ENCODE measurements around the gene MAGEA8.
"Not testable (repeated sequence)": the region's sequence is repeated elsewhere in the genome, so short reads cannot be mapped to it uniquely, and the experiment has no call there.

Gene MAGEA8, protein sequence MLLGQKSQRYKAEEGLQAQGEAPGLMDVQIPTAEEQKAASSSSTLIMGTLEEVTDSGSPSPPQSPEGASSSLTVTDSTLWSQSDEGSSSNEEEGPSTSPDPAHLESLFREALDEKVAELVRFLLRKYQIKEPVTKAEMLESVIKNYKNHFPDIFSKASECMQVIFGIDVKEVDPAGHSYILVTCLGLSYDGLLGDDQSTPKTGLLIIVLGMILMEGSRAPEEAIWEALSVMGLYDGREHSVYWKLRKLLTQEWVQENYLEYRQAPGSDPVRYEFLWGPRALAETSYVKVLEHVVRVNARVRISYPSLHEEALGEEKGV

DNA sequence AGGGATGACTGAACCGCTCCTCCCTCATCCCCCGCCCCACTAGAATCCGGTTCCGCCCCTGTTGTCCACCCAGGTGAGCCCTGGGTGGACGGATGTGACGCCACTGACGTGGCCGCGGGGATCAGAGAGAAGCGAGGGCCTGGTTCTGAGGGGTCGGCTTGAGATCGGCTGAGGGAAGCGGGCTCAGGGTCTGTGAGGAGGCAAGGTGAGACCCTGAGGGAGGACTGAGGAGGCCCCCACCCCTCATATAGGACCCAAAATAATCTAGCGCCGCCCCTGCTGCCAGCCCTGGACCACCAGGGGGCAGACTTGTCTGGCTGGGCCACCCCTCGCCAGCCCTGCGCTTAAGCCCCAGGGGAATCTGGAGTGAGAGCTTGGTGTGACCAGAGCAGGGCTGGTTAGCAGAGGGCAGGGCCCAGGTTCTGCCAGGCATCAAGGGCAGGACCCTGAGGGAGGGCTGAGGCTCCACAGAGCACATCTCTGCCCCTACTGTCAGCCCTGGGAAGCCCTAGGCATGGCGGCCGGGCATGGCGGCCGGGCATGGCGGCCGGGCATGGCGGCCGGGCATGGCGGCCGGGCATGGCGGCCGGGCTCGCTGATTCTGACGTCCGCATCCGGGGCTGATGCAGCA, at the start of gene MAGEA8:
Gene MAGEA8, plus strand, starts transcription at position 103 of the 631 bp plus-strand sequence. CDS start 3,090 bp downstream, outside the sequence.
- no peak for DNase-seq (ENCODE audit: low spot score)

DNA sequence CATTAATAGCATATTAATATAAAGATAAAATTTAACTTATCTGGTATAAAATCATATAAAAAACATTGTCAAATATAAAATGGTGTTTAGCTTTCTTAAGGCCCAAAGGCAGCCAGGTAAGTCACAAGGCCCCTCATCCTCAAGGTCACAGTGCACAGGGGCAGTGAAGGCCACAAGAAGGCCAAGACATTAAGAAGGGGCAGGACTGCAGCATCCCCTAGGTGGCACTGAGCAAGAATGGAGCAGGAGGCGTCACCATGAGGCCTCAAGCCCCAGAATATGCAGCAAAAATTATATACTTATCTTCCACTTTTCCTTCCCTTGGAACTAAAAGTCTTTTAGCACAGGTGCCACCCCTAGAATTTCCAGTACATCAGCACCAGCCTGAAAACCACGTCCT, 49.5 kb upstream of the MAGEA8 start:
- DNase-seq (ENCODE audit: low spot score), result no peak

DNA sequence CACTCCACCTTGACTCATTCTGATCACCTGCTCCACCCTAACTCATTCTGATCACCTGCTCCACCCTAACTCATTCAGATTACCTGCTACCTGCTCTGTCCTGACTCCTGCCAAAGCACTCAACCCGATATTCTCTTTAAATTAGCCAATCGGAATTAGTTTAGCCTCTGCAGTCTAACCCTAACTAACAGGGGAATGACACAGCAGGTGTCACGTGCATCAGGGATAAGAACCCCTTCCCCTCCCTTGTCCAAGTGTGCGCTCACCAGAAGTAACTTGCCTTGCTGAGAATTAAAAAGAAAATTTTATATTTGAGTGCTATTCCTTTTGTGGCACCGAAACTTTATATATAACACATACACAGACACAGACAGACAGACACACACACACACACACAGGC, 44.3 kb upstream of the MAGEA8 start:
- not testable (repeated sequence) for DNase-seq (ENCODE audit: low spot score)

DNA sequence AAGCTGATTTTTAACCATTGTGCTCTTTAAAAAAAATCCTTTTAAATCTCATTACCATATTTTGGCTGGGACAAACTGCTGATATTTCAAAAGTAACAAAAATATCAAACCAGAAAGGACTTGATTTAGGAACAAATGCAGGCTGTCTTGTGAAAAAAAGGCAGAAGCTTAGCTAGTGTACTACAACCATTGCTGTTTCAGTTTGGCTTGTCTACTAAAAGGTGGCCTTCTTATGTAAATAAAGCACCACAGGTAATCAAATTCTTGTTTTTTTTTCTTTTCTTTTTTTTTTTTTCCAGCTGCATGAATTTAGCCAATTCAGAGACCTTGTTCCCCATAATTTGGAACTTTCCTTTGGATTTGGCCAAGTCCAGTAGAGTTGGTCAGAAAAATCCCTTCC, 43.8 kb upstream of the MAGEA8 start:
- DNase-seq (ENCODE audit: low spot score), result no peak

DNA sequence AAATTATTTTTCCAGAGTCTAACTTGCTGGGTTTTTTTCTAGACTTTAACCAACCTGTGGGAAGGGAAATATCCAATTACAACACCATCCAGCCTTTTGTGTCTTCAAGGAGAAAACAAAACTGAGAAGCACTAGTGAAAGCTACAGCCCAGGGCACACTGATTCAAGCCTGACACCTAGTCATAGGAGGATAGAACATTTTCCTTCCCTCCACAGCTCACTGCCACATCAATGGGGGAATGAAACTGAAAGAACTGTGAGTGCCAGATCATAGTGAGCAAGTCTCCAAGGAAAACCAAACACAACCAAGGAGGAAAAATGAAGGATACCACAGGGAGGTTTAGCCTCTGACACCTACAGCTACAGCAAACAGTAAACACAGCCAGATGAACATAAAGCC, 43.3 kb upstream of the MAGEA8 start:
- no peak for DNase-seq (ENCODE audit: low spot score)

DNA sequence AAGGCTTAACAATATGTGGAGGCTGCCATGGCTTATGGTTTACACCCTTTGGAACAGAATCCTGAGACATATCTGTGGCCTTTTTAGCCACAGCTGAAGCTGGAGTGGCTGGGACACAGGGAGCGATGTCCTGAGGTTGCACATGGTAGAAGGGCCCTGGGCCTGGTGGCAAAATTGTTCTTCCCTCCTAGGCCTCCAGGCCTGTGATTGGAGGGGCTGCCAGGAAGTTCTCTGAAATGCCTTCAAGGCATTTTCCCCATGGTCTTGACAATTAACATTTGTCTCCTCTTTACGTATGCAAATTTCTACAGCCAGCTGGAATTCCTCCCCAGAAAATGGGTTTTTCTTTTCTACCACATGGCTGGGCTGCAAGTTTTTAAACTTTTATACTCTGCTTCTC, 39.1 kb upstream of the MAGEA8 start:
- no peak for DNase-seq (ENCODE audit: low spot score)

DNA sequence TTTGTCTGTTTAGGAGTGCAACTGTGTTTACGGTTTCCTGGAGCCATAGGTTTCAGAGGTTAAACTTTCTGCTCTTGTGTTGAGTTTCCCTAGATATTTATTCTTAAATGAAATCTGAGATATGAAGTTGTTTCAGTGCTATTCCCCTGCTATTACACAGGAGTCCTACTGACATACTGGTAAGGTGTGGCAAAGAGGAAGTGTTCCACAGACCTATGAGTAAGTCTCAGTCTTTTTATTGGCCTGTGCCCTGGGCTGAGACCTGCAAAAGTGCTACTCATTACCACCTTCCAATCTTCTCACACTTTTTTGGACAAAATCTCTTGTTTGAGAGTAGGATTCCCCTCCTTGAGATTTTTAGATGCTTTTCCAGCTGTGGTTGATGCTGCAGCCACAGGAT, 35.6 kb upstream of the MAGEA8 start:
- no peak for DNase-seq (ENCODE audit: low spot score)

DNA sequence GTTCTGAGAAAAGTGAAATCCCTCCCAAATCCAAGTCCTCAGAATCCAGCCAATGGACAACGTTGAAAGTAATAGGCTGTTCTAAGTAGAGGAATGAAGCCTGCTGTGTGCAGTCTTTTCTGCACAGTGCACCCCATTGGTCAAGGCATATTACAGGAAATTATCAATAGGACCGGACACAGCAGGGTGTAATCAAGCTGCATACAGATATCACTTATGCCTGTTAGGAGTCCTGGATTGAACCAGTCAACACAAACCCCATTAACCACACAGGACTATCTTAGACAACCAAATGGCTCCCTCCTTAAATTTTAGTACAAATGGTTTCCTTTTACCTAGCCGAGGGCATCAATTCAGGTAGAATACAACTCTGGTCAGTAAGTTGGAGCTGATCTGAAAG, 34.2 kb upstream of the MAGEA8 start:
- DNase-seq (ENCODE audit: low spot score), result no peak

DNA sequence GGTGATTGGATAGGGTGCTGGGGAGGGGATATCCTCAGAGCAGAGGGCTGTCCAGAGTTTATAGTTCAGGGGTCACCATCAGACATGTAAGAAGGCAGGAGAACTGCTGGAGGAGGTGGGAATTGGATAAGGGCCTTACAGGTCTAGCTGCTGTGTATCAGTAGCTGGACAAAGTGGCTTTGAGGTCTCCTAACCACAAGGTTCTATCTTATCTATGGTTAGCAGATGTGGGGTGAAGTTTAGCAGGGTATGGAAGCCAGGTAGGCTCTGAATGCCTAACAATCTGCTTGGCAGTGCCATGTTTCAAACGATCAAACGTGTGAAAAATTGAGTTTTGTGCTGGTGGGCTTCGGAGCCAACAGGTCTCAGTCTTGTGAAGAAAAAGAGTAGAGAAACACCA, 32.1 kb upstream of the MAGEA8 start:
- DNase-seq (ENCODE audit: low spot score), result no peak

DNA sequence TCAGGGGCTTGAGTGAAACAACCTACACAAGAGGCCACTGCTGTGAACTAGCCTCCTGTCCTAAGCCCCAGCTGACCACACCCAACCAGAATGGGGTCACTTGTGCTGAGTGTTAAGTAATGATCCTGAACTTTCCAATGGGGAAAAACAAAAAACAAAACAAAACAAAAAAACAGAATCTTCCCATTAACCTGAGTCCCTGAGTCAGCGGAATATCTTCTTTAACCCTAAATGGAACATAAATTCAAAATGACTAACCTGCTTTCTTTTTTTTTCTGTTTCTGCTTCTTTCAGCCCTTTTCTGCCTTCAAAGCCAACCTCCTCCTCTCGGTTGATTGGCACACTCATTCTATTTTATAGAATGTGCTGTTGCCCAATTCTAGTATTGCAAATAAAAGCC, 31.2 kb upstream of the MAGEA8 start:
- DNase-seq (ENCODE audit: low spot score), result no peak

DNA sequence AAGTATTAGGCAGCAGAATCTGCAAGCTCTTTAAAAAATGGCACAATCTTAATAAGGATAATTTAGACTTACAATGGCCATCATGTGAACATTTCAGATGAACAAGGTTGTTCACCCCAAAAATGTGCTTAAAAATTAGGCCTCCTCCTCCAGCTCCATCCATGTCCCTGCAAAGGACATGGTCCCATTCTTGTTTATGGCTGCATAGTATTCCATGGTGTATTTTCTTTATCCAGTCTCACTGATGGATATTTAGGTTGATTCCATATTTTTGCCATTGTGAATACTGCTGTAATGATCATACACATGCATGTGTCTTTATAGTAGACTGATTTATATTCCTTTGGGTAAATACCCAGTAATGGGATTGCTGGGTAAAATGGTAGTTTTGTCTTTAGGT, 29.1 kb upstream of the MAGEA8 start:
- no peak for DNase-seq (ENCODE audit: low spot score)

DNA sequence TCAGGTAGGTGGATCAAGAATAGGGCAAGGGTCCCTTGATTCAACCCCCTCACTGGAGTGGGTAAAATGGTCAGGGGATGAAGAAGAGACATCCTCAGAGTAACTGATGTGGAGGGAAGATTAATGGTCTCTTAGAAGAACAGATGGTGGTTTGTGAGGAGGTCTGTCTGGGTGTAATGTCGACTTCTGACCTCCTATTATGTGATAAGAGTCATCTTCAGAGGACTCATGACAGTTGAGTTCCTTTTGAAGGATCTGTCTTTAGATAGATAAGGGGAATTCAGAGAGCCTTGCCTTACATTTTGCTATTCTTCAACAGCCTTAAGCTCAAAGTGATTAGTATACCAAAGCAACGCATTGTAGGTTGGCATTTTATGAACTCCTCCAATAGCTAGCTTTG, 27.1 kb upstream of the MAGEA8 start:
- no peak for DNase-seq (ENCODE audit: low spot score)

DNA sequence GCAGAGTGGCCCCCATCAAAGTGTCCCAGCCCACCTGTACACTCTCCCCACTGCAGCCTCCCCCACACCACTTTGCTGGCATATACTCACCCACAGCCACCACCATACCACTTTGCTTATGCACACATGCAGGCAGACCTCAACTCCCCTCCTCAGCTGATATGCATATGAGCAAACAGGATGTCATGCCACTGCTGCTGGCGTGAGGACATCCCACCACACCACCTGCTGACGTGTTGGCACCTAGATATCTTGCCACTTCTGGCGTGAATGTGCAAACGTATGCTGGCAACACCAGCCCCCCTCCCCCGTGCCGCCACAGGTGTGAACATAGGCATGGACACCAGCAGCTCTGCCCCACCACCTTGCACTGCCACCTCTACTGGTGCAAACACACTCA, 22.4 kb upstream of the MAGEA8 start:
- no peak for DNase-seq (ENCODE audit: low spot score)

DNA sequence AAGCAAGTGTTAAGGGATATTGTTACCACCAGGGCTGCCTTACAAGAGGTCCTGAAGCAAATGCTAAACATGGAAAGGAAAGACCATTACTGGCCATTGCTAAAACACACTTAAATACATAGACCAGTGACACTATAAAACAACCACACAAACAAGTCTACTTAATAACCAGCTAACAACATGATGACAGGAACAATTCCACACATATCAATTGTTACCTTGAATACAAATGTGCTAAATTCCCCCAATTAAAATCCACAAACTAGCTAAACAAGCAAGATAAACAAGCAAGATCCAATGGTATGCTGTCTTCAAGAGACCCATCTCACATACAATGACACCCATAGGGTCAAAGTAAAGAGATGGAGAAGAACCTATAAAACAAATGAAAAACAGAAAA, 20.5 kb upstream of the MAGEA8 start:
- no peak for DNase-seq (ENCODE audit: low spot score)

DNA sequence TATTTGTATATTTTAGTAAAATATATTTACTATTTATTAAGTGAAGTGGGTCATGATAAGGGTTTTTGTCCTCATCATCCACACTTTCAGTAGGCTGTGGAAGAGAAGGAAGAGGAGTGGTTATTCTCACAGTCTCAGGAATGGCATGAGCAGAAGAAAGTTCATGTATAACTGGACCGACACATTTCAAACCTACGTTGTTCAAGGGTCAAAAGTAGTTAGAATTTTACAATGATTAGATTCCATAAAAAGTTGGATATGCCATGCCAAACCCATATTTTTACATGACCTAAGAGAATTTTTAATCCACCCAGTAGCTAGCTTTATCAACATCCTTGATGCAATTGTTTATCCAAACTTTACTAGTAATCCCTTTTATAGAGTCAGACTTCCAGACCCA, 15.6 kb upstream of the MAGEA8 start:
- DNase-seq (ENCODE audit: low spot score), result no peak

DNA sequence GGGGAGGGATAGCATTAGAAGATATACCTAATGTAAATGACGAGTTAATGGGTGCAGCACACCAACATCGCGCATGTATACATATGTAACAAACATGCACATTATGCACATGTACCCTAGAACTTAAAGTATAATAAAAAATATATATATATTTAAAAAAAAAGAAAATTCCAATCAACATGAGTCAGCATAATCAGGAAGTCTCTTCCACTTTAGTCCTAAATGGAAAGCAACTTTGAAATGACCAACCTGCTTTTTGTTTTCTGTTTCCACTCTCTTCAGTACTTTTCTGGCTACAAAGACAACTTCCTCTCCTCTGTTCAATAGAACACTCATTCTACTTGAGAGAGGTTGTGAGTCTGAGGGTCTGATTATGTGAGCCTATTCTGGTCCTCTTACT, 13.5 kb upstream of the MAGEA8 start:
- DNase-seq (ENCODE audit: low spot score), result no peak

DNA sequence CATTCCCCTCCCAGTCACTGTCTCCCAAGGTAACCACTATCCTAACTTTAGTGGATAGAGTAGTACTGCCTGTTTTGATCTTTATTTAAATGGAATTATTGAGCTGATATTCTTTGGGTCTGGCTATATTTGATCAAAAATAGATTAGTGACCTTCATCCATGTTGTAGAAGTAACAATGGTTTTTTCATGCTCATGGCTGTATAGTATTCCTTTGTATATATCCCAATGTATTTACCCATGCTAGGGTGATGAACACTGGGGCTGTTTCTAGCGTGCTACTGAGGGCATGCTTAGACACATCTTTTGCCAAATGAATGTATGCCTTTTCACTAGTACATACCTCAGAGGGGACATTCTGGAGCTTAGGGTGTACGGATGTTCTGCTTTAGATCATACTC, 10.1 kb upstream of the MAGEA8 start:
- DNase-seq (ENCODE audit: low spot score), result no peak

DNA sequence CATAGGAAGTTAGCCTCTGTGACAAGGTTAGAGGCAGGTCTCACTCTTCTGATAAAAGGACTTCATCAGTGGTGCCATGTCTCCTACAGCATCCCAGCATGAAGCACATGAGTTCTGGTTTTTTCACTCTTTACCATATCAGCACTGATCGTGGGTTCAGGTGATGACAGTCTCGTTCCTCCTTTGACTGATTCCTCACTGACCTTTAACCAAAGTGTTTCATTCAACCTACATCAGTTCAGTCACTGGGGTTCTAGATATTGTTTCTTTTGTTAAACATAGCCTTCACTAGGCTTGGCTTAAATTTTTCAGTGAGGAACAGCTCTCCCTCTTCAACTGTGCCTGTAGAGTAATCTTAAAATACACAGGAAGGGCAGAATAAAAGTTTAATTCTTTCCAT, 9.6 kb upstream of the MAGEA8 start:
- DNase-seq (ENCODE audit: low spot score), result no peak

DNA sequence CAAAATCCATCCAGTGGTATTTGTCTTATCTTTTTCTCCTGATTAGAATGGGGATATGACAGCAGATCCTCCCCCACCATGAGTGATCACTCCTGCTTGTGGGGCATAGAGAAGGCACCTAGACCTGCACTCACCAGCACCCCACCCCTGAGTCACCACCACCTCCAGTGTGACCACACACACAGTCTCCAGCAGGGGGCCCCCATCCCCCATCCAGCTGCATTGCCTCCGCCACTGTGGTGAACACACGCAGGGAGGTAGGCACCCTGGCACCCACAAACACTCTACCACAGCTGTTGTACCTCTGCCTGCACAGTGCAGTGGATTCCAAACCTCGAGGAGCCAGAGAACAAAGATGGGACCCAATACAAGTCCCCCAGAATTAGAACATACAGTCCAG, 9.0 kb upstream of the MAGEA8 start:
- no peak for DNase-seq (ENCODE audit: low spot score)

DNA sequence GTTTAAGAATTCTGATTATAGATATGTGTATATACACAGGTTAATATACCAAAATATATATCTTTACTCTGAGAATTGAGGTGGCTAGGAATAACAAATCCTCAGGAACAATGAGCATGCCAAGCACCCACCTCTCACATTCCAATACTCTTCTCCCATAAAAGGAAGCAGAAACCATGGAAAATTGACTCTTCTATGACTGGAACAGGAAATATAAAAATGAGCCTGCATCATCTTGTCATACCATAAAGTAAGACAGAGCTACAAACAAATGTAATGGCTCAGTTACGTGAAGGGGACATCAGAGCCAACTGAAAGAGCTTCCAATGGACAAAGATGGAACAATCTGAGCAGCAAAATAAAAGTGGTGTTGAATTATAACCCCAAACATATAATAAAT, 3.8 kb upstream of the MAGEA8 start:
- no peak for DNase-seq (ENCODE audit: low spot score)

DNA sequence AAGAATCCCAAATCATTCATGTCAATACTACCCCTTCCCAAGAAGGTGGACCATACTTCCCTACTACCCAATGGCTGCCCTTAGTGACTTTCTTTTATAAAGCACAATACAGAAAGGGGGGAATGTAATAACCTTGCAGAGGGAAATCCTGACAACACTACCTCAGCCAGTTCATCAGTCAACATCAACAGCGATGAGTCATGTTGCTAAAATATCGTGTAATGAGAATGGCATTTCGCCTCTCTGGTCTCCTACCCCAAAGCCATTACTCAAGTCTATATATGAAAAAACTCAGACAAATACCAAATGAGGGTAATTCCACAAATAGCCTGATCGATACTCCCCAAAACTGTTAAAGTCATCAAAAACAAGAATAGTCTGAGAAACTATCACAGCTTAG, 3.3 kb upstream of the MAGEA8 start:
- no peak for DNase-seq (ENCODE audit: low spot score)

DNA sequence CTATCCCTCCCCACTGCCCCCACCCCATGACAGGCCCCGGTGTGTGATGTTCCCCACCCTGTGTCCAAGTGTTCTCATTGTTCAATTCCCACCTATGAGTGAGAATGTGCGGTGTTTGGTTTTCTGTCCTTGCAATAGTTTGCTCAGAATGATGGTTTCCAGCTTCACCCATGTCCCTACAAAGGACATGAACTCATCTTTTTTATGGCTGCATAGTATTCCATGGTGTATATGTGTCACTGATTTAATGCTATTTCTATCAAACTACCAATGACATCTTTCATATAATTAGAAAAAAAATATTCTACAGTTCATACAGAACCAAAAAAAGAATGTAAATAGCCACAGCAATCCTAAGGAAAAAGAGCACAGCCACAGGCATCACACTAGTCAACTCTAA, 9.8 kb downstream of the MAGEA8 start:
- not testable (repeated sequence) for DNase-seq (ENCODE audit: low spot score)

DNA sequence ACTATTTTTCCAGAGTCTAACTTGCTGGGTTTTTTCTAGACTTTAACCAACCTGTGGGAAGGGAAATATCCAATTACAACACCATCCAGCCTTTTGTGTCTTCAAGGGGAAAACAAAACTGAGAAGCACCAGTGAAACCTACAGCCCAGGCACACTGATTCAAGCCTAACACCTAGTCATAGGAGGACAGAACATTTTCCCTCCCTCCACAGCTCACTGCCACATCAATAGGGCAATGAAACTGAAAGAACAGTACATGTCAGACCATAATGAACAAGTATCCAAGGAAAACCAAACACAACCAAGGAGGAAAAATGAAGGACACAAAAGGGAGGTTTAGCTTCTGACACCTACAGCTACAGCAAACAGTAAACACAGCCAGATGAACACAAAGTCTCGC, 17.6 kb downstream of the MAGEA8 start:
- DNase-seq (ENCODE audit: low spot score), result no peak

Data from COLO829 (cell line).